RPMI7951 (cell line): Measurements from ENCODE around the gene HMCN1. TPM values are rescaled to one million over a fixed set of nuclear protein-coding genes. Genes with fewer than 3 reads are reported as not detected.
"Not testable (repeated sequence)": the region's sequence is repeated elsewhere in the genome, so short reads cannot be mapped to it uniquely, and the experiment has no call there.

Experiments
- DNase-seq: peaks from one replicate; pipeline ENCODE4 v3.0.0-alpha.2; 2012; ENCODE audit warnings: low read depth
- total RNA-seq: library from RNA; depleted of rRNA; stranded (reverse); fragments of >200 nt; shearing (Covaris generic); gene quantifications from 2 replicates; pipeline ENCODE4 v1.2.3, GENCODE V29; 2014

HMCN1 gene
- total RNA-seq, 1 experiment from 2014 or later = 2.8 TPM

GRCh38 chr1:185853739-185854138 is 119.5 kb downstream of the HMCN1 start:
- DNase-seq = peak; percentile 84

GRCh38 chr1:185856482-185856881 is 122.3 kb downstream of the HMCN1 start:
- DNase-seq = no peak

- peak; percentile 18 for DNase-seq
Observed at GRCh38 chr1:185857442-185857841, 123.3 kb downstream of the HMCN1 start.

GRCh38 chr1:185860311-185860710 is 126.1 kb downstream of the HMCN1 start:
- DNase-seq = peak; percentile 16

GRCh38 chr1:185860859-185861258 is 126.7 kb downstream of the HMCN1 start:
- peak; percentile 5 for DNase-seq

GRCh38 chr1:185861630-185862029 is 127.4 kb downstream of the HMCN1 start:
- no peak for DNase-seq

GRCh38 chr1:185862235-185862634 is 128.0 kb downstream of the HMCN1 start:
- peak; percentile 46 for DNase-seq

GRCh38 chr1:185864331-185864730 is 130.1 kb downstream of the HMCN1 start:
- no peak for DNase-seq

GRCh38 chr1:185864889-185865517 is 130.8 kb downstream of the HMCN1 start:
- peak; percentile 78 for DNase-seq

- DNase-seq = no peak
Observed at GRCh38 chr1:185869590-185869989, 135.4 kb downstream of the HMCN1 start.

GRCh38 chr1:185871627-185872150 is 137.5 kb downstream of the HMCN1 start:
- no peak for DNase-seq

- no peak for DNase-seq
Observed at GRCh38 chr1:185874246-185874645, 140.1 kb downstream of the HMCN1 start.

GRCh38 chr1:185880330-185880729 is 146.1 kb downstream of the HMCN1 start:
- DNase-seq = no peak

- no peak for DNase-seq
Observed at GRCh38 chr1:185880779-185881333, 146.7 kb downstream of the HMCN1 start.

- DNase-seq = no peak
Observed at GRCh38 chr1:185886046-185886445, 151.9 kb downstream of the HMCN1 start.

GRCh38 chr1:185886671-185887070 is 152.5 kb downstream of the HMCN1 start:
- no peak for DNase-seq

GRCh38 chr1:185892831-185893403 is 158.7 kb downstream of the HMCN1 start:
- not testable (repeated sequence) for DNase-seq

- DNase-seq = peak; percentile 29
Observed at GRCh38 chr1:185894791-185895190, 160.6 kb downstream of the HMCN1 start.

GRCh38 chr1:185895208-185895900 is 161.2 kb downstream of the HMCN1 start:
- no peak for DNase-seq

- DNase-seq = no peak
Observed at GRCh38 chr1:185896863-185897262, 162.7 kb downstream of the HMCN1 start.

- DNase-seq = no peak
Observed at GRCh38 chr1:185906186-185906585, 172.0 kb downstream of the HMCN1 start.

GRCh38 chr1:185907246-185907645 is 173.1 kb downstream of the HMCN1 start:
- DNase-seq = no peak

GRCh38 chr1:185911978-185912377 is 177.8 kb downstream of the HMCN1 start:
- DNase-seq = no peak
